SK-N-SH (cell line): Measurements from ENCODE around the gene EVL. TPM values are rescaled to one million over a fixed set of nuclear protein-coding genes. Genes with fewer than 3 reads are reported as not detected.

Experiments used
- CTCF ChIA-PET: fragments of 300-600, 350-600 bp; formaldehyde crosslinking; extraction: SDS; loops from one replicate; lab custom pipeline; 2021; lab: Yijun Ruan, JAX
- POLR2A ChIA-PET: fragments of 350-600 bp; sonication (Branson Sonifier 250); formaldehyde crosslinking; extraction: SDS; loops from one replicate; lab custom pipeline; 2020; ENCODE audit warnings: antibody characterized with exemption, inconsistent platforms; lab: Yijun Ruan, JAX
- DNase-seq: peaks from one replicate; pipeline ENCODE4 v3.0.0; 2012
- H2AFZ ChIP-seq: fragments of 200-600 bp; sonication (generic); 2 replicates; pipeline ENCODE4 v1.8.1; 2016; ENCODE audit warnings: antibody characterized with exemption, mild to moderate bottlenecking, low read depth
- H3F3A ChIP-seq: fragments of 200-600 bp; sonication (generic); replicated peaks from 2 replicates; pipeline ENCODE3; 2016; ENCODE audit warnings: antibody characterized with exemption, mild to moderate bottlenecking; ENCODE audit not compliant: insufficient read depth
- H3K27ac ChIP-seq, 2 experiments: fragments of 200-500 bp in 1 of 2; fragments of 200-600 bp in 1 of 2; sonication (Bioruptor generic) in 1 of 2; sonication (generic), shearing (Covaris generic) in 1 of 2; 2 replicates each; pipeline versions ENCODE4 v1.5.1 to v1.6.1; 2014 to 2016; ENCODE audit warnings: low read depth in 2 of 2, inconsistent platforms in 1 of 2, low read length in 1 of 2, mild to moderate bottlenecking in 1 of 2, mixed read lengths in 1 of 2
- H3K27me3 ChIP-seq: fragments of 200-600 bp; sonication (generic), shearing (Covaris generic); 2 replicates; pipeline ENCODE4 v1.6.1; 2016; ENCODE audit warnings: mixed run types; ENCODE audit not compliant: insufficient read depth
- H3K36me3 ChIP-seq, 2 experiments: fragments of 200-500 bp in 1 of 2; fragments of 200-600 bp in 1 of 2; sonication (Bioruptor generic) in 1 of 2; sonication (generic) in 1 of 2; replicated peaks in 1 of 2; 2 replicates each; pipeline versions ENCODE3 to v1.5.1; 2014 to 2016; ENCODE audit warnings: low read length in 1 of 2, mild to moderate bottlenecking in 1 of 2; ENCODE audit not compliant: insufficient read depth in 2 of 2, control insufficient read depth in 1 of 2
- H3K4me1 ChIP-seq, 2 experiments: fragments of 200-500 bp in 1 of 2; fragments of 200-600 bp in 1 of 2; sonication (Bioruptor generic) in 1 of 2; sonication (generic), shearing (Covaris generic) in 1 of 2; 2 replicates each; pipeline versions ENCODE4 v1.5.1 to v1.6.1; 2014 to 2016; ENCODE audit warnings: low read depth in 1 of 2, low read length in 1 of 2, mixed run types in 1 of 2; ENCODE audit not compliant: insufficient read depth in 2 of 2, control insufficient read depth in 1 of 2
- H3K4me2 ChIP-seq: fragments of 200-600 bp; sonication (generic), shearing (Covaris generic); 2 replicates; pipeline ENCODE4 v1.6.1; 2017; ENCODE audit warnings: mixed run types
- H3K4me3 ChIP-seq, 2 experiments: fragments of 200-500 bp in 1 of 2; fragments of 200-600 bp in 1 of 2; sonication (Bioruptor generic) in 1 of 2; sonication (generic), shearing (Covaris generic) in 1 of 2; 2 replicates each; pipeline versions ENCODE4 v1.5.1 to v1.8.1; 2014 to 2016; ENCODE audit warnings: low read depth in 2 of 2, inconsistent platforms in 1 of 2, low read length in 1 of 2, mild to moderate bottlenecking in 1 of 2, mixed read lengths in 1 of 2, moderate library complexity in 1 of 2
- H3K79me2 ChIP-seq: fragments of 200-600 bp; sonication (generic); 2 replicates; pipeline ENCODE4 v1.8.1; 2017; ENCODE audit warnings: mild to moderate bottlenecking; ENCODE audit not compliant: insufficient read depth
- H3K9ac ChIP-seq: fragments of 200-600 bp; sonication (generic); 2 replicates; pipeline ENCODE4 v1.6.1; 2017; ENCODE audit warnings: mixed run types
- H3K9me2 ChIP-seq: fragments of 200-600 bp; sonication (generic); 2 replicates; pipeline ENCODE4 v1.6.1; 2017; ENCODE audit warnings: mixed run types
- H3K9me3 ChIP-seq: fragments of 200-600 bp; sonication (generic); 2 replicates; pipeline ENCODE4 v1.6.1; 2017; ENCODE audit warnings: mixed run types, mild to moderate bottlenecking, moderate library complexity
- H4K20me1 ChIP-seq: fragments of 200-600 bp; sonication (generic); 2 replicates; pipeline ENCODE4 v1.6.1; 2017; ENCODE audit warnings: mild to moderate bottlenecking, mixed run types; ENCODE audit not compliant: insufficient read depth
- CTCF ChIP-seq: fragments of 200-600 bp; sonication (generic); IDR thresholded peaks from 2 replicates; pipeline ENCODE4 v1.6.1; 2017; ENCODE audit warnings: antibody characterized with exemption, mild to moderate bottlenecking, moderate library complexity
- EP300 ChIP-seq, 2 experiments: IDR thresholded peaks; 2 replicates each; pipeline versions ENCODE4 v1.4.0 to v1.6.1; 2012; ENCODE audit warnings: borderline replicate concordance in 1 of 2, low read depth in 1 of 2, low read length in 1 of 2
- EZH2phosphoT487 ChIP-seq: fragments of 200-600 bp; sonication (generic); IDR thresholded peaks from 2 replicates; pipeline ENCODE4 v1.6.1; 2017; ENCODE audit warnings: low read depth, mixed run types, mild to moderate bottlenecking, antibody characterized with exemption, moderate library complexity, borderline replicate concordance
- FOXJ3 ChIP-seq: sonication (generic); formaldehyde crosslinking; IDR thresholded peaks from 2 replicates; pipeline ENCODE4 v1.5.1; 2020; ENCODE audit warnings: mild to moderate bottlenecking, missing genetic modification reagents
- FOXM1 ChIP-seq: IDR thresholded peaks from 2 replicates; pipeline ENCODE4 v1.4.0; 2012; ENCODE audit warnings: low read depth, mild to moderate bottlenecking
- GABPA ChIP-seq: IDR thresholded peaks from 2 replicates; pipeline ENCODE4 v1.4.0; 2012; ENCODE audit warnings: low read depth, mild to moderate bottlenecking
- GATA2 ChIP-seq: sonication (generic); formaldehyde crosslinking; IDR thresholded peaks from 2 replicates; pipeline ENCODE4 v1.5.0; 2020; ENCODE audit warnings: mild to moderate bottlenecking, missing genetic modification reagents
- JUND ChIP-seq: IDR thresholded peaks from 2 replicates; pipeline ENCODE4 v1.4.0; 2012
- MEF2A ChIP-seq: IDR thresholded peaks from 2 replicates; pipeline ENCODE4 v1.4.0; 2012; ENCODE audit warnings: low read depth, borderline replicate concordance
- MXI1 ChIP-seq: IDR thresholded peaks from 2 replicates; pipeline ENCODE4 v1.6.1; 2012; ENCODE audit warnings: mild to moderate bottlenecking, low read depth, low read length, improper control_type of control experiment
- NRF1 ChIP-seq: IDR thresholded peaks from 2 replicates; pipeline ENCODE4 v1.6.1; 2012; ENCODE audit warnings: low read depth, mild to moderate bottlenecking, low read length
- RAD21 ChIP-seq: IDR thresholded peaks from 2 replicates; pipeline ENCODE4 v1.6.1; 2012; ENCODE audit warnings: mild to moderate bottlenecking, low read length
- RCOR1 ChIP-seq: fragments of 150-350 bp; IDR thresholded peaks from 2 replicates; pipeline ENCODE4 v1.6.1; 2017; ENCODE audit warnings: antibody characterized with exemption, low read length
- REST ChIP-seq: IDR thresholded peaks from 2 replicates; pipeline ENCODE4 v1.6.1; 2012; ENCODE audit warnings: mild to moderate bottlenecking, low read depth, low read length, moderate library complexity
- RFX5 ChIP-seq: IDR thresholded peaks from 2 replicates; pipeline ENCODE4 v1.6.1; 2012; ENCODE audit warnings: mild to moderate bottlenecking, improper control_type of control experiment, low read length
- SIN3A ChIP-seq: IDR thresholded peaks from 2 replicates; pipeline ENCODE4 v1.6.1; 2012; ENCODE audit warnings: low read depth, mild to moderate bottlenecking, low read length, moderate library complexity, borderline replicate concordance
- SMC3 ChIP-seq: IDR thresholded peaks from 2 replicates; pipeline ENCODE4 v1.6.1; 2012; ENCODE audit warnings: low read depth, low read length, improper control_type of control experiment
- TAF1 ChIP-seq: IDR thresholded peaks from 2 replicates; pipeline ENCODE4 v1.6.1; 2012; ENCODE audit warnings: low read depth, mild to moderate bottlenecking, low read length, moderate library complexity, borderline replicate concordance
- YY1 ChIP-seq: IDR thresholded peaks from 2 replicates; pipeline ENCODE4 v1.4.0; 2012; ENCODE audit warnings: low read depth, mild to moderate bottlenecking
- WGBS: methylation state at CpG from one replicate; pipeline ENCODE4 v1.1.6; 2017; ENCODE audit warnings: low lambda C conversion rate; 5-methylcytosine and 5-hydroxymethylcytosine counted together
- polyA plus RNA-seq, 3 experiments: library from polyadenylated mRNA; depleted of rRNA; stranded (reverse); fragments of >200 nt; gene quantifications; 2 replicates each; pipeline ENCODE4 v1.2.3, GENCODE V29; 2012
- TF ChIP-seq, protein P1 (sequence below): IDR thresholded peaks from 2 replicates; pipeline ENCODE4 v1.4.0; 2012; ENCODE audit warnings: low read depth, borderline replicate concordance
- TF ChIP-seq, protein P2 (sequence below): IDR thresholded peaks from 2 replicates; pipeline ENCODE4 v1.4.0; 2012; ENCODE audit warnings: low read depth, borderline replicate concordance

Gene EVL
- polyA plus RNA-seq, 1 of the 3 experiments (the other 2 are of a cell fraction): 36.5 TPM

DNA sequence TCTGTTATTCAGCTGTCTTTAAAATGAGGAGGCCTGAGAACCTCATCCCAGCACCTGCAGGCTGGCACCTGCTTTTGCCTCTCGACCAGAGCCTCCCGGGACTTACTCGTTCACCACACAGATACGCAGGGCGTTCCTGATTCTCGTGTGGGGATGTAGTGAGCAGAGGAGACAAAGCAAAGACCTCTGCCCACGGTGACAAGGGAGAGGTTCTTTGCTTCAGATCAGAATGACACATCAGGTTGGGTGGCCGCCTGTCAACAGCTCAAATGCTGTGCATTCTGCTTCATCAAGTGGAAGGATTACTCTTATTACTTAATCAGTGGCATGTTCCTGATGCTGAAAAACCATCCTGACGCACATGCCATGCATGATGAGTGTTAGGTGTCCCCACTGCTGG is 69.9 kb downstream of the EVL start:
- H3K27ac ChIP-seq: no peak overlapping the region
- peaks cover 9 to 47% of the 10 kb centered on the region in 2 experiments; a peak in 2 of 4 replicates for H3K4me1 ChIP-seq
- TF ChIP-seq RFX5 (no peak), REST (no peak), RAD21 (no peak), NRF1 (no peak), GATA2 (CRISPR knock-in tag) (no peak), YY1 (no peak), RCOR1 (no peak), EP300 (IDR thresholded peaks at IDR 0.05; ENCODE audit: borderline replicate concordance in 1 of 2, low read depth in 1 of 2, low read length in 1 of 2) (no peak), MXI1 (no peak), JUND (no peak), TAF1 (no peak), SMC3 (no peak), MEF2A (no peak), FOXJ3 (CRISPR knock-in tag) (no peak)
- no peaks in the 10 kb centered on the region for H3K27me3 ChIP-seq
- no peak for DNase-seq
- WGBS: 98% methylated on average over 9 of the region's 9 CpGs
- H3K9me2 ChIP-seq: no peaks in the 10 kb centered on the region
- H3K36me3 ChIP-seq: peaks cover 3 to 16% of the 10 kb centered on the region in 2 experiments
- POLR2A ChIA-PET: no interaction called here
- H3K9me3 ChIP-seq: no peaks in the 10 kb centered on the region
- H3K4me2 ChIP-seq: no peak overlapping the region
- H3K9ac ChIP-seq: no peak overlapping the region
- no peaks in the 10 kb centered on the region for H4K20me1 ChIP-seq
- H3F3A ChIP-seq: no peaks in the 10 kb centered on the region
- no peak overlapping the region for H2AFZ ChIP-seq
- no peak overlapping the region for H3K4me3 ChIP-seq
- no peaks in the 10 kb centered on the region for H3K79me2 ChIP-seq
- CTCF ChIA-PET: interaction anchor here (1.5 kb wide), 1 partner anchor 57 kb away, joined by 6 read pairs; no protein-coding TSS in a partner anchor

DNA sequence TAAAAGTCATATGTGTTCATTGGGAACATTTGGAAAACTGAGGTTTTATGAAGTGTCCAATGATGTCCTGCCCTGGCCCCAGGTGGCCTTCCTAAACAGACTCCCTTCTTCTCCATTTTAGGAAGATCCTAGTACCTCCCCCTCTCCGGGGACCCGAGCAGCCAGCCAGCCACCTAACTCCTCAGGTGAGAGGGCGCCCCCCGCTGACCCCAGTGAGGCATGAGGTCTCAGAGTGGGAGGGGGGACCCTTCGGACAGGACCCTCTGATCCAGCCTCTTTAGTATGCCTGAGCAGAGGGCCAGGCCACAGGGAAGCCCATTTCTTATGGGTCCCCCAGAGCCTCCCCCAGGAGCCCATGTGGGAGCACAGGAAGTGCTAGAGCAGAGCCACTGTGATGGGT is 70.6 kb downstream of the EVL start:
- Histone ChIP-seq H3K9me3 (no peaks in the 10 kb centered on the region), H3K9me2 (no peaks in the 10 kb centered on the region), H3K79me2 (no peaks in the 10 kb centered on the region), H3K36me3 (peaks cover 3 to 16% of the 10 kb centered on the region in 2 experiments), H3F3A (no peaks in the 10 kb centered on the region), H3K4me1 (peaks cover 9 to 46% of the 10 kb centered on the region in 2 experiments; a peak in 2 of 4 replicates), H4K20me1 (no peaks in the 10 kb centered on the region), H3K9ac (no peak overlapping the region), H3K27ac (no peak overlapping the region), H3K4me2 (no peak overlapping the region), H2AFZ (no peak overlapping the region), H3K4me3 (no peak overlapping the region), H3K27me3 (no peaks in the 10 kb centered on the region)
- DNase-seq: peak; percentile 30
- TF ChIP-seq JUND (no peak), GABPA (no peak), YY1 (no peak), CTCF (no peak), SIN3A (no peak), FOXM1 (no peak), NRF1 (no peak), RAD21 (no peak), EZH2phosphoT487 (no peak), MXI1 (no peak)
- TF ChIP-seq, protein P1, sequence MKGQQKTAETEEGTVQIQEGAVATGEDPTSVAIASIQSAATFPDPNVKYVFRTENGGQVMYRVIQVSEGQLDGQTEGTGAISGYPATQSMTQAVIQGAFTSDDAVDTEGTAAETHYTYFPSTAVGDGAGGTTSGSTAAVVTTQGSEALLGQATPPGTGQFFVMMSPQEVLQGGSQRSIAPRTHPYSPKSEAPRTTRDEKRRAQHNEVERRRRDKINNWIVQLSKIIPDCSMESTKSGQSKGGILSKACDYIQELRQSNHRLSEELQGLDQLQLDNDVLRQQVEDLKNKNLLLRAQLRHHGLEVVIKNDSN: no peak
- TF ChIP-seq, protein P2, sequence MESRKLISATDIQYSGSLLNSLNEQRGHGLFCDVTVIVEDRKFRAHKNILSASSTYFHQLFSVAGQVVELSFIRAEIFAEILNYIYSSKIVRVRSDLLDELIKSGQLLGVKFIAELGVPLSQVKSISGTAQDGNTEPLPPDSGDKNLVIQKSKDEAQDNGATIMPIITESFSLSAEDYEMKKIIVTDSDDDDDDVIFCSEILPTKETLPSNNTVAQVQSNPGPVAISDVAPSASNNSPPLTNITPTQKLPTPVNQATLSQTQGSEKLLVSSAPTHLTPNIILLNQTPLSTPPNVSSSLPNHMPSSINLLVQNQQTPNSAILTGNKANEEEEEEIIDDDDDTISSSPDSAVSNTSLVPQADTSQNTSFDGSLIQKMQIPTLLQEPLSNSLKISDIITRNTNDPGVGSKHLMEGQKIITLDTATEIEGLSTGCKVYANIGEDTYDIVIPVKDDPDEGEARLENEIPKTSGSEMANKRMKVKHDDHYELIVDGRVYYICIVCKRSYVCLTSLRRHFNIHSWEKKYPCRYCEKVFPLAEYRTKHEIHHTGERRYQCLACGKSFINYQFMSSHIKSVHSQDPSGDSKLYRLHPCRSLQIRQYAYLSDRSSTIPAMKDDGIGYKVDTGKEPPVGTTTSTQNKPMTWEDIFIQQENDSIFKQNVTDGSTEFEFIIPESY: no peak
- WGBS: 79% methylated on average over 5 of the region's 5 CpGs
- ChIA-PET POLR2A (no interaction called here), CTCF (no interaction called here)
